ENCODE data around the gene BMP8B.

The BMP8B gene

GRCh38 chr1:39707506-39707905, 81.2 kb downstream of the BMP8B start:
- no peaks in the 10 kb centered on the region for H4K20me1 ChIP-seq (ENCODE audit: low read depth, low read length)
- H3K27ac ChIP-seq (ENCODE audit: low read depth, low read length): no peak overlapping the region
- no peak overlapping the region for H3K4me2 ChIP-seq (ENCODE audit: low read depth, low read length, poor library complexity, severe bottlenecking)
- no peaks in the 10 kb centered on the region for H3K9me3 ChIP-seq (ENCODE audit: insufficient read depth, low read length)
- no peak overlapping the region for H2AFZ ChIP-seq (ENCODE audit: low read depth, low read length, severe bottlenecking)
- no peaks in the 10 kb centered on the region for H3K27me3 ChIP-seq (ENCODE audit: low read length)
- TF ChIP-seq, protein P1, sequence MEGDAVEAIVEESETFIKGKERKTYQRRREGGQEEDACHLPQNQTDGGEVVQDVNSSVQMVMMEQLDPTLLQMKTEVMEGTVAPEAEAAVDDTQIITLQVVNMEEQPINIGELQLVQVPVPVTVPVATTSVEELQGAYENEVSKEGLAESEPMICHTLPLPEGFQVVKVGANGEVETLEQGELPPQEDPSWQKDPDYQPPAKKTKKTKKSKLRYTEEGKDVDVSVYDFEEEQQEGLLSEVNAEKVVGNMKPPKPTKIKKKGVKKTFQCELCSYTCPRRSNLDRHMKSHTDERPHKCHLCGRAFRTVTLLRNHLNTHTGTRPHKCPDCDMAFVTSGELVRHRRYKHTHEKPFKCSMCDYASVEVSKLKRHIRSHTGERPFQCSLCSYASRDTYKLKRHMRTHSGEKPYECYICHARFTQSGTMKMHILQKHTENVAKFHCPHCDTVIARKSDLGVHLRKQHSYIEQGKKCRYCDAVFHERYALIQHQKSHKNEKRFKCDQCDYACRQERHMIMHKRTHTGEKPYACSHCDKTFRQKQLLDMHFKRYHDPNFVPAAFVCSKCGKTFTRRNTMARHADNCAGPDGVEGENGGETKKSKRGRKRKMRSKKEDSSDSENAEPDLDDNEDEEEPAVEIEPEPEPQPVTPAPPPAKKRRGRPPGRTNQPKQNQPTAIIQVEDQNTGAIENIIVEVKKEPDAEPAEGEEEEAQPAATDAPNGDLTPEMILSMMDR (IDR thresholded peaks at IDR 0.05; ENCODE audit: insufficient read depth, low read length, poor library complexity, severe bottlenecking): no peak
- no peak for TF ChIP-seq EZH2phosphoT487 (conservative IDR thresholded peaks at IDR 0.05; ENCODE audit: low read length)
- H3F3A ChIP-seq (ENCODE audit: insufficient read depth): no peaks in the 10 kb centered on the region
- H3K9ac ChIP-seq (ENCODE audit: low read length): no peak overlapping the region
- H3K79me2 ChIP-seq (ENCODE audit: insufficient read depth, low read length): no peaks in the 10 kb centered on the region
- H3K9me2 ChIP-seq (replicated peaks; ENCODE audit: insufficient read depth, low read length): no peaks in the 10 kb centered on the region
- H3K36me3 ChIP-seq (ENCODE audit: low read length): no peaks in the 10 kb centered on the region
- no peak overlapping the region for H3K4me3 ChIP-seq (ENCODE audit: insufficient read depth, low read length, poor library complexity, severe bottlenecking)

All from SU-DHL-6 (cell line).